Subcutaneous abdominal adipose tissue (tissue), 5 donors: ENCODE data around the gene CTNNB1.

Experiments
- H3K27ac ChIP-seq: one replicate; pipeline ENCODE4 v1.7.0; 2013; ENCODE audit warnings: low read depth, mild to moderate bottlenecking, inconsistent platforms, low read length, moderate library complexity
- H3K27me3 ChIP-seq, 5 donors: one replicate each; pipeline ENCODE4 v1.7.0; 2013; ENCODE audit warnings: low read length in 5 of 5, inconsistent platforms in 1 of 5; ENCODE audit not compliant: control insufficient read depth in 5 of 5, insufficient read depth in 4 of 5
- H3K36me3 ChIP-seq, 5 donors: one replicate each; pipeline ENCODE4 v1.7.0; 2013; ENCODE audit warnings: low read length in 5 of 5; ENCODE audit not compliant: control insufficient read depth in 5 of 5, insufficient read depth in 5 of 5
- H3K4me1 ChIP-seq, 5 donors: one replicate each; pipeline ENCODE4 v1.7.0; 2013; ENCODE audit warnings: low read length in 5 of 5, mild to moderate bottlenecking in 3 of 5, moderate library complexity in 1 of 5; ENCODE audit not compliant: control insufficient read depth in 5 of 5, insufficient read depth in 5 of 5
- H3K4me3 ChIP-seq, 5 donors: one replicate each; pipeline ENCODE4 v1.7.0; 2013; ENCODE audit warnings: low read length in 5 of 5, low read depth in 1 of 5
- H3K9ac ChIP-seq, 5 donors: one replicate each; pipeline ENCODE4 v1.7.0; 2013; ENCODE audit warnings: low read length in 5 of 5, mild to moderate bottlenecking in 4 of 5, moderate library complexity in 3 of 5
- H3K9me3 ChIP-seq, 5 donors: one replicate each; pipeline ENCODE4 v1.7.0; 2013; ENCODE audit warnings: low read length in 5 of 5; ENCODE audit not compliant: control insufficient read depth in 5 of 5
- donor health status: healthy.
- donor health status: healthy.
- donor health status: healthy.
- donor health status: healthy.
- donor health status: healthy.

The CTNNB1 gene

DNA sequence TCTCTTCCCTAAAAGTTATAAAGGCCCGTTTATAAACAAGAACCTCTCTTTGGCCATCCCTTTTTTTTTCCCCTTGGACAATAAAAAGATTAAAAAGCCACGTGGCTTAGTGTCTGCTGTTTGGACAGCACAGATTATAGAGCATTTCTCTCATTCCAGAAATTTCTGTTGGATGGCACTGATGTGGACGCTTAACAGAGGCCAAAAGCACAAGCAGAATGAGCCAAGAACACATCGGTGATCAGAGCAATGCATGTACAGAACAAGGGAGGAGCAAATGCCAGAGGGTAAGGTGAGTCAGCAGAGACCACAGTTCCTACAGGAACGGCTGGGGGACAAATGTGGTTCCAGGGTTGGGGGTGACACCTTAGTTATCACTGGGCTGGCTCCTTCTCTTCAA lies 30.3 kb upstream of the CTNNB1 start:
- H3K4me3 ChIP-seq, result no peak overlapping the region
- no peaks in the 10 kb centered on the region for H3K9me3 ChIP-seq
- peaks cover 0 to 8% (median 5%) of the 10 kb centered on the region in 5 donors for H3K4me1 ChIP-seq
- H3K9ac ChIP-seq, result no peak overlapping the region
- no peaks in the 10 kb centered on the region for H3K36me3 ChIP-seq
- peaks cover 0 to 4% (median 2%) of the 10 kb centered on the region in 5 donors for H3K27me3 ChIP-seq
- no peak overlapping the region for H3K27ac ChIP-seq

DNA sequence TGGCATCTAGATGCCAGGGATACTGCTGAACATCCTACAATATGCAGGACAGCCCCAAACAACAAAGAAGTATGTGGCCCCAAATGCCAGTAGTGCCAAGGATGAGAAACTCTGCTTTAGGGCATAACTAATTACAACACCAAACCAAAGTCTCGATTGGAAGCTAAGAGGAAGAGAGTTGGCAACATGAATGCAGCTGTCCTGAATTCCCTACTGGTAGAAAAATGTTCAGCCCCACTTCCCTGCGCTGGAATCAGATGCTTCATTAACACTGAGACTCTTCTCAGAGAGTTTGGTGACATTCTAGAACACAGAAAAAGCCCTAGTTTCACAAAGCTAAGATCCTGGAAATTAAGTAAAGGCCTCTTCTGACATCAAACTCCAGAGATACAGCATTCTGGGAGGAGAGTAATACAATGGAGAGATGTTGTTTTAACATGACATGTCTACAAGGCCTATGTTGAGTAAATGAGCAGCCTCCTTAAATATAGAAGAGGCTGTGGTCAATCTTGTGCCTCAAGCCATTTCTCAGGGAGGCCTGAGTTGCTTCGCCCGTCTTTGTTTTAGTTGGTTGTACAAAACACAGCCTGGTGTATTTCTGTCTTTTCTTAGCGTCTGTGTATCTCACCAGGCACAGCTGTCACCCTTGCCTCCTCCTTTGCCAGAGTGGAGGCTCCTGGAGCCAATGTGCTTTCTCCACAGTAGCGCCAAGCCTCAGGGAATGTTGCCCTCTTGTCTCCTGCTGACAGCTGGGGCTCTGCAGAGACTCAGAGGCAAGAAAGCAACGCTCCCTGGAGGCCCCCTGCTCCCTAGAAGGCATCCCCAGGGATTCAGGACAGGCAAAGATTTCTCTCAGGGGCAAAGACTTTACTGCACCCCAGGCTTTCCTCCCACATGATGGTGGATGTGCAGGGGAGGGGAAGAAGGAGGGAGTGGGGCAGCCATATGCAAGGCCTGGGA lies 25.1 kb upstream of the CTNNB1 start:
- Histone ChIP-seq H3K4me1 (peaks cover 0 to 23% (median 15%) of the 10 kb centered on the region in 5 donors), H3K27ac (no peak overlapping the region), H3K4me3 (no peak overlapping the region), H3K36me3 (no peaks in the 10 kb centered on the region), H3K9me3 (no peaks in the 10 kb centered on the region), H3K27me3 (peaks cover 0 to 4% (median 2%) of the 10 kb centered on the region in 5 donors), H3K9ac (no peak overlapping the region)

DNA sequence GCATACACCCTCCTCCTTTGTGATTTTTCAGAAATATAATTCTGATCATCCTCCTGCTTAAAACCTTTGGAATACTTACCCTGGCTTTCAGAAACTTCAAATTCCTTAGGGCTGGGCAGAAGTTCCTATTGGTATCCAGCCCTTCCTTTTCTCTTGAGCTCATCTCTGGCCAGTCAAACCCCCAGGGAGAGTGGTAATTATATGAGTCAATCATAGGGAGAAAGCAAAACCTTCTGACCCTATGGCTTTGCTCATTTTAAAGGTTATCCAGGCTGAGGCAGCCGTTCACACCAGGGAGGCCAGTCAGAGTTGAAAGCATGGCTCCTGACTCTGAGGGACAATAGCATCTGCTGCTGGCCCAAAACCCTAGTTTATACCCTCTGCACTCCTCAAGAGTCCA lies 23.9 kb upstream of the CTNNB1 start:
- H3K4me1 ChIP-seq, result peaks cover 0 to 21% (median 13%) of the 10 kb centered on the region in 5 donors
- no peak overlapping the region for H3K9ac ChIP-seq

GRCh38 chr3:41176596-41176995 lies 22.7 kb upstream of the CTNNB1 start:
- Histone ChIP-seq H3K4me1 (peaks cover 0 to 21% (median 13%) of the 10 kb centered on the region in 5 donors), H3K9me3 (no peaks in the 10 kb centered on the region), H3K4me3 (no peak overlapping the region), H3K27me3 (peaks cover 0 to 2% (median 0%) of the 10 kb centered on the region in 5 donors), H3K9ac (no peak overlapping the region), H3K27ac (no peak overlapping the region), H3K36me3 (no peaks in the 10 kb centered on the region)

More for the DNA sequence above, 23.9 kb upstream of the CTNNB1 start:
- no peaks in the 10 kb centered on the region for H3K9me3 ChIP-seq
- H3K27ac ChIP-seq, result no peak overlapping the region
- H3K4me3 ChIP-seq, result no peak overlapping the region
- peaks cover 0 to 4% (median under 1%) of the 10 kb centered on the region in 5 donors for H3K27me3 ChIP-seq
- H3K36me3 ChIP-seq, result no peaks in the 10 kb centered on the region

- no peaks in the 10 kb centered on the region for H3K36me3 ChIP-seq
- no peaks in the 10 kb centered on the region for H3K9me3 ChIP-seq
- H3K9ac ChIP-seq, result no peak overlapping the region
Measured at GRCh38 chr3:41178576-41178975, 20.7 kb upstream of the CTNNB1 start.

DNA sequence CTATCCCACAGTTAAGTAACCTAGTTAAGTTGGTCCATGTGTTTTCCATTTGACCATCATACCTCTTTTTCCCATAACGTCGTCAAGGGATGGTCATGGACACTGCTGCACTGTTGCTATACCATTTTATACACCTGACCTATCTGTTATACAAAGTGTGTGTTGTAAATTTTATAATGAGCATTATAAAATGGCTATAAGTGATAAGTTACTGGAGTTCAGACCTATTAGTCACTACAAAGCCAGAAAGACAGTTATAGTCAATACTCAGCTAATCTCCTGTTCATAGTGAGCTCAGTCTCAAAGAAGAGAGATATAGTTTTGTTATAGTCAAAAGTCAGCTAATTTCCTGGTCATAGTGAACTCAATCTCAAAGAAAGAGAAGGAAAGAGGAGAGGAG lies 18.9 kb upstream of the CTNNB1 start:
- peaks cover 0 to 4% (median 0%) of the 10 kb centered on the region in 5 donors for H3K27me3 ChIP-seq
- H3K9me3 ChIP-seq, result no peaks in the 10 kb centered on the region
- peaks cover 0 to 13% (median 3%) of the 10 kb centered on the region in 5 donors for H3K4me1 ChIP-seq
- H3K36me3 ChIP-seq, result no peaks in the 10 kb centered on the region
- H3K27ac ChIP-seq, result no peak overlapping the region
- no peak overlapping the region for H3K9ac ChIP-seq
- H3K4me3 ChIP-seq, result no peak overlapping the region

More at GRCh38 chr3:41178576-41178975, 20.7 kb upstream of the CTNNB1 start:
- H3K27me3 ChIP-seq, result peaks cover 0 to 4% (median 0%) of the 10 kb centered on the region in 5 donors
- no peak overlapping the region for H3K4me3 ChIP-seq
- peaks cover 0 to 21% (median 13%) of the 10 kb centered on the region in 5 donors for H3K4me1 ChIP-seq
- no peak overlapping the region for H3K27ac ChIP-seq

GRCh38 chr3:41182504-41183059 lies 16.7 kb upstream of the CTNNB1 start:
- H3K9ac ChIP-seq, result no peak overlapping the region
- H3K9me3 ChIP-seq, result no peaks in the 10 kb centered on the region
- no peaks in the 10 kb centered on the region for H3K36me3 ChIP-seq
- no peak overlapping the region for H3K4me3 ChIP-seq
- H3K27me3 ChIP-seq, result peaks cover 0 to 4% (median 0%) of the 10 kb centered on the region in 5 donors
- peaks cover 0 to 9% (median 0%) of the 10 kb centered on the region in 5 donors for H3K4me1 ChIP-seq
- no peak overlapping the region for H3K27ac ChIP-seq

GRCh38 chr3:41184394-41184793 lies 14.9 kb upstream of the CTNNB1 start:
- no peaks in the 10 kb centered on the region for H3K9me3 ChIP-seq
- peaks cover 0 to 4% (median 0%) of the 10 kb centered on the region in 5 donors for H3K27me3 ChIP-seq
- no peak overlapping the region for H3K27ac ChIP-seq
- H3K4me1 ChIP-seq, result no peaks in the 10 kb centered on the region
- H3K36me3 ChIP-seq, result no peaks in the 10 kb centered on the region
- H3K4me3 ChIP-seq, result no peak overlapping the region
- no peak overlapping the region for H3K9ac ChIP-seq

- Histone ChIP-seq H3K4me3 (no peak overlapping the region), H3K4me1 (no peaks in the 10 kb centered on the region), H3K27ac (no peak overlapping the region), H3K36me3 (no peaks in the 10 kb centered on the region), H3K9me3 (no peaks in the 10 kb centered on the region), H3K27me3 (peaks cover 0 to 4% (median 0%) of the 10 kb centered on the region in 5 donors), H3K9ac (no peak overlapping the region)
Measured at GRCh38 chr3:41186297-41186696, 13.0 kb upstream of the CTNNB1 start.

DNA sequence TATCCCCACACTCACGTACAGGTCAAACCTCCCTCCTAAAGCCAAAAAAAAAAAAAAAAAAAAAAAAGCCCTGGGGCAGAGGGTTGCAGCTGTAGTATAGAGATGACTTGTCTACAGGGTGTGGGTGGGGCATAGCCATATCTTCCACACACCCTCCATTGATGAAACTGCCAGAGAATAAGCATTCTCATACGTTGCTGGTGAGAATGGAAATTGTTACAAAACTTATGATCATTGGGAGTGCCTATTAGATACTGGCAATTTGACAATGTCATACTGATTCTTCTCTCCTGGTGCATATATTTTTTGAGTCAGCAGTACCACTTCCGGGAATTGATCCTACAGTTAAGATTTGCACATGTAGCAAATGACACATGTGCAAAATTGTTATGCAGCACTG lies 11.0 kb upstream of the CTNNB1 start:
- no peaks in the 10 kb centered on the region for H3K27me3 ChIP-seq
- no peaks in the 10 kb centered on the region for H3K9me3 ChIP-seq
- H3K4me1 ChIP-seq, result no peaks in the 10 kb centered on the region
- H3K4me3 ChIP-seq, result no peak overlapping the region
- no peak overlapping the region for H3K9ac ChIP-seq
- H3K36me3 ChIP-seq, result no peaks in the 10 kb centered on the region
- H3K27ac ChIP-seq, result no peak overlapping the region
